Measurements from ENCODE around the gene RUFY1. TPM values are rescaled to one million over a fixed set of nuclear protein-coding genes. Genes with fewer than 3 reads are reported as not detected.

RUFY1 gene
- total and polyA plus RNA-seq, 2 of the 13 experiments (the other 11 are each of a cell fraction or from before 2014, with no cell fraction given) = 19.9 to 31.9 TPM

- TF ChIP-seq, protein P1, sequence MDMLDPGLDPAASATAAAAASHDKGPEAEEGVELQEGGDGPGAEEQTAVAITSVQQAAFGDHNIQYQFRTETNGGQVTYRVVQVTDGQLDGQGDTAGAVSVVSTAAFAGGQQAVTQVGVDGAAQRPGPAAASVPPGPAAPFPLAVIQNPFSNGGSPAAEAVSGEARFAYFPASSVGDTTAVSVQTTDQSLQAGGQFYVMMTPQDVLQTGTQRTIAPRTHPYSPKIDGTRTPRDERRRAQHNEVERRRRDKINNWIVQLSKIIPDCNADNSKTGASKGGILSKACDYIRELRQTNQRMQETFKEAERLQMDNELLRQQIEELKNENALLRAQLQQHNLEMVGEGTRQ (IDR thresholded peaks at IDR 0.05; ENCODE audit: low read depth, low read length) = peak; percentile 45; the same call in 1 of the 2 replicates
- TF ChIP-seq, protein P1 (CRISPR knock-in tag; IDR thresholded peaks at IDR 0.05; ENCODE audit: borderline replicate concordance) = peak; percentile 33; the same call in 1 of the 2 replicates
- TF ChIP-seq ZSCAN30 (CRISPR knock-in tag; IDR thresholded peaks at IDR 0.05) (no peak), ZNF644 (CRISPR knock-in tag; IDR thresholded peaks at IDR 0.05; ENCODE audit: low read depth) (no peak), GFI1 (CRISPR knock-in tag; IDR thresholded peaks at IDR 0.05; ENCODE audit: borderline replicate concordance) (no peak), RBAK (CRISPR knock-in tag; IDR thresholded peaks at IDR 0.05) (no peak), ZNF235 (CRISPR knock-in tag; IDR thresholded peaks at IDR 0.05; ENCODE audit: borderline replicate concordance) (no peak), FOXC1 (CRISPR knock-in tag; IDR thresholded peaks at IDR 0.05; ENCODE audit: borderline replicate concordance) (no peak), ESRRA (CRISPR knock-in tag; IDR thresholded peaks at IDR 0.05; ENCODE audit: low read depth) (no peak), CREB1 (IDR thresholded peaks at IDR 0.05) (no peak), CREB1 (CRISPR knock-in tag; IDR thresholded peaks at IDR 0.05) (0 out of 2 replicates have a peak, but pooled peaks have one; percentile 20)
Observed at GRCh38 chr5:179620293-179620692, 69.9 kb downstream of the RUFY1 start (continued).

GRCh38 chr5:179620703-179621350 is 70.5 kb downstream of the RUFY1 start:
- no peak for DNase-seq (ENCODE audit: low spot score)
- no peaks in the 10 kb centered on the region; a peak in 1 of 5 replicates for H3K27me3 ChIP-seq (ENCODE audit: control insufficient read depth in 1 of 2, insufficient read depth in 2 of 2, low read length in 2 of 2)
- H3K9me3 ChIP-seq (ENCODE audit: low read length) = no peaks in the 10 kb centered on the region
- no TSS peak for BruUV-seq (replicated peaks)
- CTCF ChIA-PET (ENCODE audit: low intra/inter-chr PET ratio, low total read pairs) = no interaction called here
- peak overlapping the region; percentile 99 for H3K4me2 ChIP-seq (ENCODE audit: low read depth, low read length)
- H2AFZ ChIP-seq (ENCODE audit: low read length) = no peak overlapping the region
- H3K4me3 ChIP-seq (replicated peaks in 1 of 3; ENCODE audit: insufficient read depth in 1 of 3, low read depth in 2 of 3, low read length in 3 of 3) = peak overlapping the region; percentile 84 to 99 (median 96)
- H3K9ac ChIP-seq (ENCODE audit: insufficient read depth, low read depth, low read length) = peak overlapping the region; percentile 70
- peaks cover 20 to 53% of the 10 kb centered on the region in 2 experiments for H3K36me3 ChIP-seq (replicated peaks in 1 of 2; ENCODE audit: control insufficient read depth in 1 of 2, insufficient read depth in 2 of 2, low read length in 2 of 2)
- WGBS (ENCODE audit: low lambda C conversion rate) = 11% methylated on average over 5 of the region's 5 CpGs
- peaks cover 77% of the 10 kb centered on the region for H3K79me2 ChIP-seq (ENCODE audit: insufficient read depth, low read length)
- intact Hi-C loops (cut with micrococcal nuclease; ENCODE audit: unreplicated experiment) = loop anchor here (5.0 kb wide), 1 partner anchor 76 kb away; the partner anchor contains the start of gene CANX
- H3K4me1 ChIP-seq (ENCODE audit: insufficient read depth, low read length) = peaks cover 65% of the 10 kb centered on the region
- POLR2A ChIA-PET = interaction anchor here (3.3 kb wide), 1 partner anchor 12 kb away, joined by 19 read pairs; no protein-coding TSS in a partner anchor
- peaks cover 73% of the 10 kb centered on the region for H4K20me1 ChIP-seq (ENCODE audit: insufficient read depth, low read length)
- peak overlapping the region; percentile 30 for H3K27ac ChIP-seq (ENCODE audit: extremely low read length, insufficient read depth, low read length)
- ATAC-seq = no peak
- no peak for FAIRE-seq
- in situ Hi-C loops (cut with HindIII; ENCODE audit: extremely low pct_ligation_motif_present, low pct_unique_long_range_greater_than_20kb) = no loop called here
- TF ChIP-seq TRIM24 (CRISPR knock-in tag; IDR thresholded peaks at IDR 0.05) = no peak
- no peak for TF ChIP-seq ASH2L (IDR thresholded peaks at IDR 0.05; ENCODE audit: insufficient read length, low read depth, low read length)
- peak; percentile 52; the same call in 1 of the 2 replicates for TF ChIP-seq PAF1 (CRISPR knock-in tag; IDR thresholded peaks at IDR 0.05)
- TF ChIP-seq RBFOX2 (IDR thresholded peaks at IDR 0.05; ENCODE audit: low read depth, low read length) = peak; percentile 75
- no peak for TF ChIP-seq MTA1 (CRISPR knock-in tag; IDR thresholded peaks at IDR 0.05; ENCODE audit: borderline replicate concordance)
- no peak for TF ChIP-seq ZNF570 (CRISPR knock-in tag; IDR thresholded peaks at IDR 0.05; ENCODE audit: borderline replicate concordance)
- TF ChIP-seq ZFP37 (CRISPR knock-in tag; IDR thresholded peaks at IDR 0.05; ENCODE audit: borderline replicate concordance) = no peak
- no peak for TF ChIP-seq PHF20 (CRISPR knock-in tag; IDR thresholded peaks at IDR 0.05)
- no peak for TF ChIP-seq CREM (IDR thresholded peaks at IDR 0.05)
- no peak for TF ChIP-seq CREM (CRISPR knock-in tag; IDR thresholded peaks at IDR 0.05)
- TF ChIP-seq SRSF4 (IDR thresholded peaks at IDR 0.05; ENCODE audit: low read depth, low read length, poor library complexity, severe bottlenecking) = peak; percentile 10
